HepG2 (cell line): ENCODE data around the gene PCIF1. TPM values are rescaled to one million over a fixed set of nuclear protein-coding genes. Genes with fewer than 3 reads are reported as not detected.
A peak's percentile ranks its signal among the peaks of the same experiment; 100 is the strongest.

ENCODE experiments used
- BORCS8-MEF2B ChIP-seq: sonication (generic); formaldehyde crosslinking; IDR thresholded peaks from 2 replicates; pipeline ENCODE4 v1.8.0; 2022; ENCODE audit warnings: mild to moderate bottlenecking, missing genetic modification reagents
- CBX1 ChIP-seq: IDR thresholded peaks from one replicate; pipeline ENCODE4 v1.6.1; 2016; ENCODE audit warnings: antibody characterized with exemption, low read depth
- CHD4 ChIP-seq: fragments of 200-600 bp; sonication (generic); IDR thresholded peaks from 2 replicates; pipeline ENCODE4 v1.7.0; 2017; ENCODE audit warnings: mild to moderate bottlenecking, low read length, borderline replicate concordance
- KLF6 ChIP-seq: IDR thresholded peaks from 2 replicates; pipeline ENCODE4 v1.8.0; 2016; ENCODE audit warnings: missing biosample characterization, missing genetic modification reagents
- MED13 ChIP-seq: sonication (generic); formaldehyde crosslinking; IDR thresholded peaks from 2 replicates; pipeline ENCODE4 v1.5.0; 2020; ENCODE audit warnings: missing genetic modification reagents
- NCOR1 ChIP-seq: fragments of 200-600 bp; sonication (generic); IDR thresholded peaks from 2 replicates; pipeline ENCODE4 v1.7.0; 2017; ENCODE audit warnings: antibody characterized with exemption, low read length, borderline replicate concordance
- NFYC ChIP-seq: IDR thresholded peaks from 2 replicates; pipeline ENCODE4 v1.6.1; 2016; ENCODE audit warnings: missing genetic modification reagents, missing compliant biosample characterization
- NR2F1 ChIP-seq, 2 experiments: fragments of 450-650 bp in 1 of 2; formaldehyde crosslinking in 1 of 2; IDR thresholded peaks; 2 replicates each; pipeline versions ENCODE4 v1.5.0 to v1.6.1; 2016 to 2020; ENCODE audit warnings: mild to moderate bottlenecking in 1 of 2, missing compliant biosample characterization in 1 of 2, missing genetic modification reagents in 1 of 2, moderate library complexity in 1 of 2
- PHF8 ChIP-seq: sonication (generic); formaldehyde crosslinking; IDR thresholded peaks from 2 replicates; pipeline ENCODE4 v1.5.0; 2020; ENCODE audit warnings: missing genetic modification reagents
- RFX3 ChIP-seq: IDR thresholded peaks from 2 replicates; pipeline ENCODE4 v1.6.1; 2016; ENCODE audit warnings: missing biosample characterization, missing genetic modification reagents
- RNF2 ChIP-seq: fragments of 450-650 bp; conservative IDR thresholded peaks from 2 replicates; pipeline ENCODE4 v1.6.1; 2016; ENCODE audit warnings: low read depth
- SMARCC2 ChIP-seq: fragments of 450-650 bp; IDR thresholded peaks from 2 replicates; pipeline ENCODE4 v1.6.1; 2017; ENCODE audit warnings: antibody characterized with exemption, mild to moderate bottlenecking
- SMARCE1 ChIP-seq: fragments of 450-650 bp; IDR thresholded peaks from 2 replicates; pipeline ENCODE4 v1.6.1; 2017; ENCODE audit warnings: borderline replicate concordance
- SP2 ChIP-seq: sonication (generic); formaldehyde crosslinking; IDR thresholded peaks from 2 replicates; pipeline ENCODE4 v1.5.1; 2020; ENCODE audit warnings: mild to moderate bottlenecking, missing genetic modification reagents
- TAF1 ChIP-seq: sonication (generic); formaldehyde crosslinking; IDR thresholded peaks from 2 replicates; pipeline ENCODE4 v1.4.0; 2020; ENCODE audit warnings: missing genetic modification reagents
- TEAD2 ChIP-seq: sonication (generic); formaldehyde crosslinking; IDR thresholded peaks from 2 replicates; pipeline ENCODE4 v1.9.0; 2021; ENCODE audit warnings: missing genetic modification reagents
- TMF1 ChIP-seq: sonication (generic); formaldehyde crosslinking; IDR thresholded peaks from 2 replicates; pipeline ENCODE4 v1.8.1; 2022; ENCODE audit warnings: low read depth, missing genetic modification reagents
- ZBTB2 ChIP-seq: sonication (generic); formaldehyde crosslinking; IDR thresholded peaks from 2 replicates; pipeline ENCODE4 v1.8.0; 2022; ENCODE audit warnings: low read depth, missing genetic modification reagents
- ZNF12 ChIP-seq: sonication (generic); formaldehyde crosslinking; IDR thresholded peaks from 2 replicates; pipeline ENCODE4 v1.5.0; 2020; ENCODE audit warnings: missing genetic modification reagents
- ZNF136 ChIP-seq: sonication (generic); formaldehyde crosslinking; IDR thresholded peaks from 2 replicates; pipeline ENCODE4 v1.8.1; 2022; ENCODE audit warnings: low read depth, mild to moderate bottlenecking, moderate library complexity, missing genetic modification reagents
- ZNF329 ChIP-seq: sonication (generic); formaldehyde crosslinking; IDR thresholded peaks from 2 replicates; pipeline ENCODE4 v1.9.0; 2021; ENCODE audit warnings: low read depth, mild to moderate bottlenecking, missing genetic modification reagents
- ZNF446 ChIP-seq: sonication (generic); formaldehyde crosslinking; IDR thresholded peaks from 2 replicates; pipeline ENCODE4 v1.5.0; 2020; ENCODE audit warnings: mild to moderate bottlenecking, missing genetic modification reagents
- ZNF652 ChIP-seq: IDR thresholded peaks from 2 replicates; pipeline ENCODE4 v1.6.1; 2016; ENCODE audit warnings: low read depth, borderline replicate concordance
- ZNF740 ChIP-seq: sonication (generic); formaldehyde crosslinking; IDR thresholded peaks from 2 replicates; pipeline ENCODE4 v1.4.0; 2020; ENCODE audit warnings: missing genetic modification reagents
- ZNF891 ChIP-seq: sonication (generic); formaldehyde crosslinking; IDR thresholded peaks from 2 replicates; pipeline ENCODE4 v1.5.0; 2020; ENCODE audit warnings: mild to moderate bottlenecking, missing genetic modification reagents
- polyA plus RNA-seq, 8 experiments: library from polyadenylated mRNA; depleted of rRNA in 3 of 8; stranded (reverse) in 7 of 8; unstranded in 1 of 8; fragments of >200 nt; fragmentation: Illumina TruSeq in 4 of 8; extraction: Trizol in 4 of 8; gene quantifications; 2 replicates each; pipeline versions ENCODE4 v1.2.1 to v1.2.3, GENCODE V29; 2011 to 2016; ENCODE audit warnings: low read depth in 4 of 8, missing spikeins in 1 of 8, mixed read lengths in 1 of 8; ENCODE audit not compliant: insufficient read depth in 1 of 8
- total RNA-seq, 5 experiments: library from RNA; depleted of rRNA; stranded (reverse); fragments of >200 nt; fragmentation: Illumina TruSeq; extraction: Trizol; gene quantifications; 2 replicates each; pipeline ENCODE4 v1.2.3, GENCODE V29; 2016; ENCODE audit warnings: low read depth in 1 of 5

The PCIF1 gene
- total and polyA plus RNA-seq, 2 of the 13 experiments (the other 11 are each of a cell fraction or from before 2014, with no cell fraction given) = 20.9 to 24.4 TPM

- TF ChIP-seq PHF8 (CRISPR knock-in tag) (peak; percentile 91), ZNF740 (CRISPR knock-in tag) (peak; percentile 95), ZBTB2 (peak; percentile 95), KLF6 (CRISPR knock-in tag) (peak; percentile 100), ZNF891 (CRISPR knock-in tag) (peak; percentile 94), TEAD2 (CRISPR knock-in tag) (peak; percentile 89; the same call in 1 of the 2 replicates), NCOR1 (peak; percentile 99), SMARCE1 (no peak), CHD4 (no peak), RFX3 (CRISPR knock-in tag) (peak; percentile 65), TMF1 (CRISPR knock-in tag) (peak; percentile 96), ZNF329 (CRISPR knock-in tag) (peak; percentile 90), RNF2 (peak; percentile 97), SP2 (CRISPR knock-in tag) (peak; percentile 83), MED13 (peak; percentile 97), ZNF652 (peak; percentile 41; the same call in 1 of the 2 replicates), NR2F1 (CRISPR knock-in tag; IDR thresholded peaks at IDR 0.05) (peak; percentile 98), ZNF12 (CRISPR knock-in tag) (peak; percentile 90), CBX1 (peak; percentile 99), TAF1 (CRISPR knock-in tag) (peak; percentile 97), NFYC (CRISPR knock-in tag) (peak; percentile 72), ZNF446 (CRISPR knock-in tag) (peak; percentile 99), SMARCC2 (no peak), ZNF136 (CRISPR knock-in tag) (peak; percentile 98), BORCS8-MEF2B (CRISPR knock-in tag) (peak; percentile 100)
These were observed 43.2 kb upstream of the PCIF1 start, which contains the start of the genes CTSA and NEURL2 (continued) for GRCh38 chr20:45890985-45891983.
